Caco-2 (cell line): ENCODE measurements around the gene ACSM3. TPM values are rescaled to one million over a fixed set of nuclear protein-coding genes. Genes with fewer than 3 reads are reported as not detected.

ENCODE experiments used
- BruUV-seq: library from RNA; stranded (reverse); fragments of 400-500 nt; replicated peaks from 2 replicates; lab custom pipeline; 2021; lab: Mats Ljungman, UMichigan
- CTCF ChIA-PET: fragments of 300-600 bp; sonication (Branson Sonifier 250); formaldehyde crosslinking; loops from one replicate; lab custom pipeline; 2022; ENCODE audit warnings: antibody characterized with exemption; lab: Charles Lee
- POLR2A ChIA-PET: fragments of 300-600 bp; sonication (Branson Sonifier 250); formaldehyde crosslinking; loops from one replicate; lab custom pipeline; 2022; ENCODE audit warnings: antibody characterized with exemption; lab: Charles Lee
- DNase-seq, 2 experiments: peaks; one replicate each; pipeline versions ENCODE4 v3.0.0 to v3.0.0-alpha.2; 2020 to 2022
- H3K27me3 ChIP-seq: replicated peaks from 2 replicates; pipeline ENCODE4 v1.6.0; 2011; ENCODE audit warnings: low read length; ENCODE audit not compliant: control insufficient read depth, insufficient read depth
- H3K36me3 ChIP-seq: 2 replicates; pipeline ENCODE4 v1.5.1; 2011; ENCODE audit warnings: low read length; ENCODE audit not compliant: control insufficient read depth, insufficient read depth
- H3K4me1 ChIP-seq: fragments of 250-450 bp; sonication (Bioruptor Pico); 2 replicates; pipeline ENCODE4 v1.5.1; 2020; ENCODE audit warnings: mild to moderate bottlenecking
- H3K4me3 ChIP-seq: 2 replicates; pipeline ENCODE4 v1.5.1; 2011; ENCODE audit warnings: low read depth, mild to moderate bottlenecking, control low read depth, low read length
- H3K9me3 ChIP-seq: fragments of 250-450 bp; sonication (Bioruptor Pico); 2 replicates; pipeline ENCODE4 v1.5.1; 2020; ENCODE audit warnings: mild to moderate bottlenecking, moderate library complexity
- H3K27ac Mint-ChIP-seq: one replicate; pipeline ENCODE4 v1.8.0; 2022; ENCODE audit warnings: mixed read lengths; ENCODE audit not compliant: unreplicated experiment
- H3K27me3 Mint-ChIP-seq: one replicate; pipeline ENCODE4 v1.8.0; 2022; ENCODE audit warnings: mixed read lengths; ENCODE audit not compliant: insufficient read depth, unreplicated experiment
- H3K36me3 Mint-ChIP-seq: one replicate; pipeline ENCODE4 v1.8.0; 2022; ENCODE audit warnings: mild to moderate bottlenecking, mixed read lengths; ENCODE audit not compliant: insufficient read depth, unreplicated experiment
- H3K4me1 Mint-ChIP-seq: one replicate; pipeline ENCODE4 v1.8.0; 2022; ENCODE audit warnings: low read depth, mixed read lengths; ENCODE audit not compliant: unreplicated experiment
- H3K4me3 Mint-ChIP-seq: one replicate; pipeline ENCODE4 v1.8.0; 2022; ENCODE audit warnings: mild to moderate bottlenecking, moderate library complexity, mixed read lengths; ENCODE audit not compliant: unreplicated experiment
- H3K9me3 Mint-ChIP-seq: one replicate; pipeline ENCODE4 v1.8.0; 2022; ENCODE audit warnings: mixed read lengths; ENCODE audit not compliant: unreplicated experiment
- CTCF ChIP-seq, 2 experiments: fragments of 200-600 bp in 1 of 2; IDR thresholded peaks; 1 replicate in 1 of 2; 2 replicates in 1 of 2; pipeline versions ENCODE4 v1.5.1 to v1.8.0; 2011 to 2022; ENCODE audit warnings: antibody characterized with exemption in 1 of 2, control low read depth in 1 of 2, inconsistent platforms in 1 of 2, low read depth in 1 of 2, low read length in 1 of 2, mild to moderate bottlenecking in 1 of 2, moderate library complexity in 1 of 2; ENCODE audit not compliant: insufficient read depth in 1 of 2, severe bottlenecking in 1 of 2, unreplicated experiment in 1 of 2
- intact Hi-C: fragments of 100-400 bp; cut with micrococcal nuclease; formaldehyde crosslinking; loops from one replicate; pipeline ENCODE4 v1.10.0; 2022; ENCODE audit not compliant: unreplicated experiment
- total RNA-seq: library from RNA; stranded (reverse); gene quantifications from 2 replicates; pipeline ENCODE4 v1.2.3, GENCODE V29; 2022

Gene ACSM3
- total RNA-seq, 1 experiment from 2014 or later, result 6.9 TPM

GRCh38 chr16:20741554-20742285, 22.1 kb upstream of the ACSM3 start, which contains the start of gene THUMPD1:
TSS of gene THUMPD1 (minus strand) at chr16:20741818. CDS start at chr16:20741739, 79 bp downstream.
- Histone ChIP-seq H3K27me3 (no peaks in the 10 kb centered on the region), H3K4me3 (peak within 1 kb of the TSS; percentile 98), H3K36me3 (no peaks in the 10 kb centered on the region), H3K9me3 (no peaks in the 10 kb centered on the region), H3K4me1 (no peaks in the 10 kb centered on the region)
- Mint-ChIP-seq H3K4me3 (peak within 1 kb of the TSS; percentile 86), H3K27ac (peak within 1 kb of the TSS; percentile 91), H3K36me3 (peaks cover 28% of the 10 kb centered on the region), H3K4me1 (no peaks in the 10 kb centered on the region), H3K9me3 (peaks cover under 1% of the 10 kb centered on the region), H3K27me3 (no peaks in the 10 kb centered on the region)
- CTCF ChIA-PET, result interaction anchor here (1.1 kb wide), 1 partner anchor 22 kb away, joined by 4 read pairs; no protein-coding TSS in a partner anchor
- intact Hi-C loops, result no loop called here
- BruUV-seq, result TSS peak; percentile 47
- POLR2A ChIA-PET, result interaction anchor here (0.6 to 0.7 kb wide), 3 partner anchors 11 to 187 kb away, joined by 3 to 4 read pairs (median 3); no protein-coding TSS in a partner anchor
- peak; percentile 93 to 96 for DNase-seq
- peak in 1 of 2 experiments; percentile 38 for TF ChIP-seq CTCF (IDR thresholded peaks at IDR 0.05; ENCODE audit: insufficient read depth in 1 of 2, low read depth in 1 of 2, low read length in 1 of 2, severe bottlenecking in 1 of 2, unreplicated experiment in 1 of 2)

GRCh38 chr16:20743591-20743990, 20.2 kb upstream of the ACSM3 start:
- no peak for DNase-seq
- Histone ChIP-seq H3K27me3 (no peaks in the 10 kb centered on the region), H3K9me3 (peaks cover 4% of the 10 kb centered on the region; the same call in 1 of the 2 replicates), H3K36me3 (no peaks in the 10 kb centered on the region), H3K4me1 (no peaks in the 10 kb centered on the region), H3K4me3 (no peak overlapping the region)
- POLR2A ChIA-PET, result no interaction called here
- Mint-ChIP-seq H3K36me3 (peaks cover 13% of the 10 kb centered on the region), H3K4me1 (no peaks in the 10 kb centered on the region), H3K4me3 (no peak overlapping the region), H3K9me3 (peaks cover 12% of the 10 kb centered on the region), H3K27me3 (no peaks in the 10 kb centered on the region), H3K27ac (no peak overlapping the region)
- BruUV-seq, result no TSS peak
- TF ChIP-seq CTCF (IDR thresholded peaks at IDR 0.05; ENCODE audit: insufficient read depth in 1 of 2, low read depth in 1 of 2, low read length in 1 of 2, severe bottlenecking in 1 of 2, unreplicated experiment in 1 of 2), result no peak
- intact Hi-C loops, result no loop called here
- CTCF ChIA-PET, result no interaction called here

DNA sequence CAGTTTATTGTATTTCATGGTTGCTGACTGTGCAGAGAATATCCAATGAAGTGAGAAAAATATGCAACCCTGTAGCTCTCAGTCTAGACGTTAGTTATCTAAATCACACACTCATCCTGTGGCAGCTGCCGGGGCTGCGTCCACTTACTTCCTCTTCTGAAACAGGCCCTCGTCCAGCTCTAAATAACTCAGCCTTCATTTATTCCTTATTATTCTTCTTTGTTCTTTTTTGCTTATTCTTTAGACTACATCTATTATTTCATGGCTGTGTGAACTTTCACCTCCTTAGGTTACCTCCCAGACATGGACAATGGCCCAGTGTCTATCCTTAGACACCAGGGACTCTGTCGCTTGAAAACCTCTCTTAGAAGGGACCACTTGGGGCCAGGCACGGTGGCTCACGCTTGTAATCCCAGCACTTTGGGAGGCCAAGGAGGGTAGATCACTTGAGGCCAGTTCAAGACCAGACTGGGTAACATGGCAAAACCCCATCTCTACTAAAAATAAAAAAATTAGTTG, 18.8 kb upstream of the ACSM3 start:
- no peak for DNase-seq
- BruUV-seq, result no TSS peak
- no peaks in the 10 kb centered on the region for H3K36me3 ChIP-seq
- peaks cover 8% of the 10 kb centered on the region for H3K36me3 Mint-ChIP-seq
- no peak overlapping the region for H3K4me3 ChIP-seq
- H3K4me3 Mint-ChIP-seq, result no peak overlapping the region
- H3K27me3 Mint-ChIP-seq, result no peaks in the 10 kb centered on the region
- H3K27ac Mint-ChIP-seq, result no peak overlapping the region
- no peaks in the 10 kb centered on the region for H3K4me1 ChIP-seq
- intact Hi-C loops, result no loop called here
- H3K9me3 Mint-ChIP-seq, result peaks cover 12% of the 10 kb centered on the region
- no peaks in the 10 kb centered on the region for H3K4me1 Mint-ChIP-seq
- TF ChIP-seq CTCF (IDR thresholded peaks at IDR 0.05; ENCODE audit: insufficient read depth in 1 of 2, low read depth in 1 of 2, low read length in 1 of 2, severe bottlenecking in 1 of 2, unreplicated experiment in 1 of 2), result no peak
- no peaks in the 10 kb centered on the region for H3K27me3 ChIP-seq
- H3K9me3 ChIP-seq, result peaks cover 4% of the 10 kb centered on the region; the same call in 1 of the 2 replicates
- ChIA-PET POLR2A (no interaction called here), CTCF (no interaction called here)
